ENCODE data around the gene TRABD2A.

The TRABD2A gene

DNA sequence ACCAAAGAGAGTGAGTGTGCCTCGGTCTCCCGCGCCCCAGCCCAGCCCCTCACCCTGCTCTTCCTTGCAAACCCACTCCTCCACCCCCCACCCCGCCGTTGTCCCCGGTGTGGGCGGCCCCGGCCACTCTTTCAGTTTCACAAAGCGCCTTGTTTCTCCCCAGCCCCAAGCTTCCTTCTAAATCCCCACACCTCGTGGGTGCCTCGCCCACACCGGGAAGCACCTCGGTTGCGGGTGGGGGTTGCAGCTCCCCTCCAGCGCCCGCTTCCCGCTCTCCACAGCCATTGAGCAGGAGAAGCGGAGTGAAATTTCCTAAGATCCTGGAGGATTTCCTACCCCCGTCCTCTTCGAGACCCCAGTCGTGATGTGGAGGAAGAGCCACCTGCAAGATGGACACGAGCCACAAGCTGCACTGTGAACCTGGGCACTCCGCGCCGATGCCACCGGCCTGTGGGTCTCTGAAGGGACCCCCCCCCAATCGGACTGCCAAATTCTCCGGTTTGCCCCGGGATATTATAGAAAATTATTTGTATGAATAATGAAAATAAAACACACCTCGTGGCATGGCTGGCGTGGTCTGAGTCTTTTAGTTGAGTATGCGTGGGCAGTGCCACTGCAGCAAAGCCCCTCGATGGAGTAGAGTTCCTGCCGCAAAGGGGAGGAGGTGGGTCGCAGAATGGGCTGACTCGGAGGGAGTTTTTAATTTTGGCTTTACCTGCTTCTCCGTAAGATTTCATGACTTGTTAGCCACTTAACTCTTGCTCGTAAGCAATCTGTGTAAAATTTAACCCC is 25.4 kb upstream of the TRABD2A start:
- H2BK120ac ChIP-seq (ENCODE audit: low read depth, low read length): peak overlapping the region; percentile 83
- no peak for DNase-seq
- no peak overlapping the region for H3K23ac ChIP-seq (ENCODE audit: low read length in 2 of 2)
- H3K4me3 ChIP-seq (ENCODE audit: insufficient read depth in 1 of 2, low read depth in 1 of 2, low read length in 2 of 2): peak overlapping the region; percentile 98 to 99
- WGBS: 1% methylated on average over 35 of the region's 38 CpGs
- peak overlapping the region; percentile 86 for H3K27ac ChIP-seq (ENCODE audit: low read length, poor library complexity, severe bottlenecking)
- H3K9ac ChIP-seq (ENCODE audit: low read length): peak overlapping the region; percentile 100
- peak overlapping the region; percentile 80 to 100 for H3K4ac ChIP-seq (ENCODE audit: low read depth in 1 of 2, low read length in 2 of 2)
- peaks cover 17 to 21% of the 10 kb centered on the region in 2 experiments for H3K36me3 ChIP-seq (ENCODE audit: control insufficient read depth in 1 of 2, insufficient read depth in 2 of 2, low read depth in 1 of 2, low read length in 2 of 2)
- H3K18ac ChIP-seq (ENCODE audit: low read depth in 1 of 2, low read length in 2 of 2): peak overlapping the region; percentile 99
- peak overlapping the region; percentile 97 for H4K91ac ChIP-seq (ENCODE audit: low read length)
- no peak overlapping the region for H2AFZ ChIP-seq (ENCODE audit: low read depth, low read length)
- H4K8ac ChIP-seq (ENCODE audit: low read length): peak overlapping the region; percentile 96
- peaks cover 3% of the 10 kb centered on the region for H3K79me1 ChIP-seq (replicated peaks; ENCODE audit: low read length, poor library complexity, severe bottlenecking)
- peaks cover 2% of the 10 kb centered on the region for H3K4me1 ChIP-seq (ENCODE audit: control insufficient read depth, insufficient read depth, low read depth, low read length)
- H3K9me3 ChIP-seq (ENCODE audit: control insufficient read depth, low read length): no peaks in the 10 kb centered on the region
- no peak overlapping the region for H2BK12ac ChIP-seq (ENCODE audit: low read length in 2 of 2)
- H2AK5ac ChIP-seq (ENCODE audit: low read length, severe bottlenecking): peak overlapping the region; percentile 41
- peak overlapping the region; percentile 82 for H3K4me2 ChIP-seq (ENCODE audit: low read length, poor library complexity, severe bottlenecking)
- peak overlapping the region; percentile 38 for H2BK15ac ChIP-seq (ENCODE audit: low read depth, poor library complexity, severe bottlenecking)
- H3K14ac ChIP-seq (ENCODE audit: low read length in 2 of 2): peak overlapping the region; percentile 64 to 99
- H3K27me3 ChIP-seq (ENCODE audit: control insufficient read depth in 1 of 2, insufficient read depth in 1 of 2, low read length in 2 of 2): no peaks in the 10 kb centered on the region
- no peak overlapping the region for H2BK5ac ChIP-seq (ENCODE audit: low read depth, low read length, poor library complexity, severe bottlenecking)

DNA sequence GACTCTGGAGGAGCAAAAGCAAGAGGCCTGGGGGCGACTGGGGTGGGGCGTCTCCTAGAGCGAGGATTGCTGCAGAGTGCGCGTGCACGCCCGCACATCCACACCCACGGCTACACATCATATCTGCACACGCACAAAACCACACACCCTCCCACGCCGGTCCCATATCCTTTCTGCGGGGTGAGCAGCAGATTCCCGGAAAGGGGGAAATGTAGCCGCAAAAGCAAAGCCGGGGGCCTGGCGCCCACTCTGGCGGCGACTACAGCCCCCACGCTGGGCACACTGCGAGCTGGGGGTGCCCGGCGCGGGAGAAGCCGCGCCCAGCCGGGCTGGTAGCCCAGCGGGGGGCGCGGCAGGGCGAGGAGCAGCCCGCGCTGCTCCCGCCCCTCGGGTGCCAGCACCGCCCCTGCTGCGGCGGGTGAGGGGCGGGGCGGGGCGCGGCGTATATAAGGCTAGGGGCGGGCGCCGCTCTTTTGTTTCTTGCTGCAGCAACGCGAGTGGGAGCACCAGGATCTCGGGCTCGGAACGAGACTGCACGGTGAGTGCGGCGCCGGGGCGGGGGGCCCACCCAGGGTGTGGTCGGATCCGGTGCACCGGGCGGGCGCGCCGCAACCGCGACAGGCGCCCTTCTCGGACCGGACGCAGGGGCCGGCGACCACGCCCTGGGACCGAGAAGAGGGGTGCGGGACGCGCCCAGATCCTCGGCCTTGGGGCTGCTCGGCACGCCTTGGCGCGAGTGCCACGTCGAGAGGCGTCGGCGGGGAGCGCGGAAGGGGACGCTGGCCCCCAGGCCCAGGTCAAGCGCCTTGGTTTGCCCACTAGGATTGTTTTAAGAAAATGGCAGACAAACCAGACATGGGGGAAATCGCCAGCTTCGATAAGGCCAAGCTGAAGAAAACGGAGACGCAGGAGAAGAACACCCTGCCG is 24.6 kb upstream of the TRABD2A start, which contains the start of gene TMSB10:
Gene TMSB10 (plus strand): TSS at position 476 of the 927 bp plus-strand sequence.
- Histone ChIP-seq H3K27me3 (ENCODE audit: control insufficient read depth in 1 of 2, insufficient read depth in 1 of 2, low read length in 2 of 2) (no peaks in the 10 kb centered on the region), H3K4ac (ENCODE audit: low read depth in 1 of 2, low read length in 2 of 2) (peak within 1 kb of the TSS; percentile 92 to 100), H2BK120ac (ENCODE audit: low read depth, low read length) (peak within 1 kb of the TSS; percentile 91), H3K9me3 (ENCODE audit: control insufficient read depth, low read length) (no peaks in the 10 kb centered on the region), H3K9ac (ENCODE audit: low read length) (peak within 1 kb of the TSS; percentile 100), H3K4me2 (ENCODE audit: low read length, poor library complexity, severe bottlenecking) (peak within 1 kb of the TSS; percentile 92), H3K79me1 (replicated peaks; ENCODE audit: low read length, poor library complexity, severe bottlenecking) (peaks cover 3% of the 10 kb centered on the region), H3K18ac (ENCODE audit: low read depth in 1 of 2, low read length in 2 of 2) (peak within 1 kb of the TSS; percentile 99), H2BK5ac (ENCODE audit: low read depth, low read length, poor library complexity, severe bottlenecking) (peak within 1 kb of the TSS; percentile 84), H3K27ac (ENCODE audit: low read length, poor library complexity, severe bottlenecking) (peak within 1 kb of the TSS; percentile 86), H3K36me3 (ENCODE audit: control insufficient read depth in 1 of 2, insufficient read depth in 2 of 2, low read depth in 1 of 2, low read length in 2 of 2) (peaks cover 17 to 21% of the 10 kb centered on the region in 2 experiments), H3K14ac (ENCODE audit: low read length in 2 of 2) (peak within 1 kb of the TSS; percentile 64 to 99), H2AK5ac (ENCODE audit: low read length, severe bottlenecking) (peak within 1 kb of the TSS; percentile 61), H2AFZ (ENCODE audit: low read depth, low read length) (peak within 1 kb of the TSS; percentile 86), H2BK15ac (ENCODE audit: low read depth, poor library complexity, severe bottlenecking) (peak within 1 kb of the TSS; percentile 94), H4K8ac (ENCODE audit: low read length) (peak within 1 kb of the TSS; percentile 96), H3K4me1 (ENCODE audit: control insufficient read depth, insufficient read depth, low read depth, low read length) (peaks cover 2% of the 10 kb centered on the region), H2BK12ac (ENCODE audit: low read length in 2 of 2) (peak within 1 kb of the TSS in 1 of 2 experiments; percentile 95), H3K4me3 (ENCODE audit: insufficient read depth in 1 of 2, low read depth in 1 of 2, low read length in 2 of 2) (peak within 1 kb of the TSS; percentile 98 to 99), H3K23ac (ENCODE audit: low read length in 2 of 2) (peak within 1 kb of the TSS; percentile 14 to 85), H4K91ac (ENCODE audit: low read length) (peak within 1 kb of the TSS; percentile 97)
- under 1% methylated on average over 85 of the region's 94 CpGs for WGBS
- DNase-seq: peak; percentile 87

DNA sequence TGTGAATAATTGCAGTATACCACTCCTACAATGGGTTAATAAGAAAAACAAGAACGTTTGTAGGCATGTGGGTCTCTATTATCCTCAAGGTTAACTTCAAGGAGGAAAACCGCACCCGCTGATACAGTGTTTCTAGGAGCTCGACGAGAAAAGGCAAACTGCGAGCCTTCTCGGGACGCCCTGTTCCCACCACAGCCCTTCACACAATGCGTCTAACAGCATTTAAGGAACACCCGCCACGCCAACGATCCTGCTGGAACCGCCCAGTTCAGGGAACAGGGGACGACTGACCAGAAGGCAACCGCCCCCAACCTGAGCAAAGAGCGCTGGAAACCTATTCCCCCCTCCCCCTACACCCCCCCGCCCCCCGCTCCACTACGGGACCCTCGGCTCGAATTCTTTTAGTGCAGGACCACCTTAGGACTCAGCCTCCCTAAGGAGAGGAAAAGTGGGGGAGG is 23.9 kb upstream of the TRABD2A start:
- Histone ChIP-seq H3K27ac (ENCODE audit: low read length, poor library complexity, severe bottlenecking) (peak overlapping the region; percentile 57), H3K4me3 (ENCODE audit: insufficient read depth in 1 of 2, low read depth in 1 of 2, low read length in 2 of 2) (peak overlapping the region; percentile 73 to 99), H4K8ac (ENCODE audit: low read length) (peak overlapping the region; percentile 81), H2BK120ac (ENCODE audit: low read depth, low read length) (peak overlapping the region; percentile 91), H3K4me1 (ENCODE audit: control insufficient read depth, insufficient read depth, low read depth, low read length) (peaks cover 2% of the 10 kb centered on the region), H3K9ac (ENCODE audit: low read length) (peak overlapping the region; percentile 100), H3K18ac (ENCODE audit: low read depth in 1 of 2, low read length in 2 of 2) (peak overlapping the region; percentile 97 to 99), H3K4me2 (ENCODE audit: low read length, poor library complexity, severe bottlenecking) (peak overlapping the region; percentile 92), H3K4ac (ENCODE audit: low read depth in 1 of 2, low read length in 2 of 2) (peak overlapping the region; percentile 92 to 93), H4K91ac (ENCODE audit: low read length) (peak overlapping the region; percentile 71), H2BK15ac (ENCODE audit: low read depth, poor library complexity, severe bottlenecking) (no peak overlapping the region), H2AFZ (ENCODE audit: low read depth, low read length) (peak overlapping the region; percentile 86), H3K27me3 (ENCODE audit: control insufficient read depth in 1 of 2, insufficient read depth in 1 of 2, low read length in 2 of 2) (no peaks in the 10 kb centered on the region), H3K23ac (ENCODE audit: low read length in 2 of 2) (peak overlapping the region in 1 of 2 experiments; percentile 85), H3K9me3 (ENCODE audit: control insufficient read depth, low read length) (no peaks in the 10 kb centered on the region), H3K36me3 (ENCODE audit: control insufficient read depth in 1 of 2, insufficient read depth in 2 of 2, low read depth in 1 of 2, low read length in 2 of 2) (peaks cover 15 to 21% of the 10 kb centered on the region in 2 experiments), H2BK5ac (ENCODE audit: low read depth, low read length, poor library complexity, severe bottlenecking) (peak overlapping the region; percentile 46), H2AK5ac (ENCODE audit: low read length, severe bottlenecking) (no peak overlapping the region), H3K79me1 (replicated peaks; ENCODE audit: low read length, poor library complexity, severe bottlenecking) (peaks cover 3% of the 10 kb centered on the region), H2BK12ac (ENCODE audit: low read length in 2 of 2) (no peak overlapping the region), H3K14ac (ENCODE audit: low read length in 2 of 2) (peak overlapping the region in 1 of 2 experiments; percentile 97)
- peak; percentile 67 for DNase-seq
- 0% methylated on average over 8 of the region's 21 CpGs for WGBS

Measured in mesenchymal stem cell (in vitro differentiated cells and primary cell).